Urothelium cell line (cell line): ENCODE results near the gene MRPL51.

Experiments
- DNase-seq: peaks from one replicate; pipeline ENCODE4 v3.0.0; 2011; ENCODE audit warnings: low spot score, mixed read lengths
- FAIRE-seq: peaks from 2 replicates; lab custom pipeline; 2011; peaks lifted over from hg19 to GRCh38; lab: Jason Lieb, UNC

Gene MRPL51

DNA sequence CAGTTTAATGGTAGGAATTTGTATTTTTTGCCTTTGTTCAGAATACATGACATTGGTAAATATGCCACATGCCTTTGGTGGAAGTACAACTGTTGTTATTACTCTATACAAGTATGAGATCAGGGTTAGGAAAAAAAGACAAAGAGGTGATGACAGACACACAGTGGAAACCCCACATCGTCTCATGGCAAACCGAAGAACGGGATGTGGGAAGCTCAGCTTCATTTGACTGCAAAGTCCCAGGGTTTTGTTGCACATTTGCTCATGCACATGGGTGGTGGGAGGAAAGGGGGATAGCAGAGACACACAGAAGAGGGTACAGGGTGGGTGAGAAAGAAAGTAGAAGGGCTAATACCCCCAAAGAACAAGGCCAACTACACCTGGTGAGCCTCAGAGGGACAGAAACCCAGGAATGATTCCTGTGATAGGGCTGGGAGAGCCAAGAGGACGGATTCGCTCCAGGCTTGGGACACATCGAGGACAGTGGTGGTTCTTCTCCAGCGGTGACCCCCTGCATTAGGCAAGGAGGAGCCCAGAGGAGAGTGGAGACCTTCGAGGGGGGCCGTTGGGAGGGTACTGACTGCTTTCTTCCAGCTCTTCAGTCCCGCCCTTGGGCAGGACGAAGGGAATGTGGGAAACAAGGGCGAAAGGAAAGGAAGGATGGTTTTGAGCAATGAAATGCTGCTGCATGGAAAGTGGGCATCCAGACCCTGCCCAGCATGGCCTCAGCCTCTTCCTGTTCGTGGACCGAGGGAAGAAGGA is 30.6 kb downstream of the MRPL51 start:
- FAIRE-seq = no peak

DNA sequence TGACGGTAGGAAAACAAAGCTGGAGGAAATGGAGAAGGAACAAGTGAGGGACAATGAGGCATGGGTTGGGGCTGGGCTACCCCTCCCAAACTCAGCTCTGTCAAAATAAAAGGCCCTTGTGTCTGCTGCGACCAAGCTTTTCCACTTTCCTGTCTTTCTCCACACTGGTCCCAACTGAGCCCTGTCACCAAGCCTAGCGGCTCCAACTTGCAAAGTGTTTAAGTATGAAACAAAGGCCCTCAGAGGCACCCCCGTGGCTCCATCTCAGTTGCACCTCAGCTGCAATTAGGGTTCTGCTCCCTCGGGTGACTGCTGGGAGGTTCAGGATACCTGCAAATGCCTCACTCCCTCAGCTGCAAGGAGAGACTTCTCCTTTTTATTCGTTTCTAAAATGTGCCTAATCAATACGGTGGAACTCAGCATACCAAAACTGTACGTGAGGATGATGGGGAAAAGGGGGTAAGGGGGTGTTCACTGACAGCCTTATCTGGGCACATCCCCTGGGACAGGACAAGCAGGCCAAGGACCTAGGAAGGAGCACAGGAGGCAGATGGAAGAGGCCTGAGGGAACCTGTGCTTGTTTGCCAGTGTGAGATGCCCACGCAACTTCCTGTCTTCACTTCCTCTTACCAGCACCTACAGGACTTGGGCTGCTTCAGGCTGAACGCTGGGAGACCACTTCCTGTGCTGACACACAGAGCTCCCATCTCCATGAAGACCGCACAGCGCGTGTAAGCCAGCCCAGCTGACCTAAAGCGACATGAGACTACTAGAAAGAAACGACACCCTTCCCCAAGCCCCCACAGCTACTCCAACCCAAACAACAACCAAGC is 31.4 kb downstream of the MRPL51 start:
- DNase-seq (no peak), FAIRE-seq (no peak)

More for the DNA sequence above, 30.6 kb downstream of the MRPL51 start:
- DNase-seq = no peak

GRCh38 chr12:6460751-6461371 is 32.2 kb downstream of the MRPL51 start:
- no peak for FAIRE-seq
- DNase-seq = no peak

GRCh38 chr12:6459004-6459337 is 34.1 kb downstream of the MRPL51 start:
- FAIRE-seq (peak; percentile 27), DNase-seq (no peak)

DNA sequence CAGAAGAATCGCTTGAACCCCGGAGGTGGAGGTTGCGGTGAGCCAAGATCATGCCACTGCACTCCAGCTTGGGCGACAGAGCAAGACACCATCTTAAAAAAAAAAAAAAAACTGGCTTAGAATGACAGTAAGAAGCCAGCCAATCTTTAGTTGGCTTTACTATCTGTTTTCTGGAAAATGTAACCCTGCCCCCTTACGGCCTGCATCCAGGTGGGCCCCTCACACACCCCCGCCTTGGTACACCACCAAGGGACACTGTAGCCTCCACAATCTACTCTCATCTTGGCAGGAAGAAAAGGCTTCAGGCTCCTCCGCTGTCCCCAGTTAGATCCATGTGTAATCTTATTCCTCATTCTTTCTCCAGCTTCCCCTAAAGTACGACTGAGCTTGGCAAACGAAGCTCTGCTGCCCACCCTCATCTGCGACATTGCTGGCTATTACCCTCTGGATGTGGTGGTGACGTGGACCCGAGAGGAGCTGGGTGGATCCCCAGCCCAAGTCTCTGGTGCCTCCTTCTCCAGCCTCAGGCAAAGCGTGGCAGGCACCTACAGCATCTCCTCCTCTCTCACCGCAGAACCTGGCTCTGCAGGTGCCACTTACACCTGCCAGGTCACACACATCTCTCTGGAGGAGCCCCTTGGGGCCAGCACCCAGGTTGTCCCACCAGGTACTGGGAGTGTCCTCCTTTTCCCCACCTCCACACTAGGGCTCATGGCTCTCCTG is 34.6 kb downstream of the MRPL51 start:
- FAIRE-seq = no peak
- no peak for DNase-seq

GRCh38 chr12:6457220-6457945 is 35.7 kb downstream of the MRPL51 start:
- FAIRE-seq = no peak
- no peak for DNase-seq

- peak; percentile 77 for FAIRE-seq
- no peak for DNase-seq
Measured at GRCh38 chr12:6452944-6453630, 40.0 kb downstream of the MRPL51 start.

DNA sequence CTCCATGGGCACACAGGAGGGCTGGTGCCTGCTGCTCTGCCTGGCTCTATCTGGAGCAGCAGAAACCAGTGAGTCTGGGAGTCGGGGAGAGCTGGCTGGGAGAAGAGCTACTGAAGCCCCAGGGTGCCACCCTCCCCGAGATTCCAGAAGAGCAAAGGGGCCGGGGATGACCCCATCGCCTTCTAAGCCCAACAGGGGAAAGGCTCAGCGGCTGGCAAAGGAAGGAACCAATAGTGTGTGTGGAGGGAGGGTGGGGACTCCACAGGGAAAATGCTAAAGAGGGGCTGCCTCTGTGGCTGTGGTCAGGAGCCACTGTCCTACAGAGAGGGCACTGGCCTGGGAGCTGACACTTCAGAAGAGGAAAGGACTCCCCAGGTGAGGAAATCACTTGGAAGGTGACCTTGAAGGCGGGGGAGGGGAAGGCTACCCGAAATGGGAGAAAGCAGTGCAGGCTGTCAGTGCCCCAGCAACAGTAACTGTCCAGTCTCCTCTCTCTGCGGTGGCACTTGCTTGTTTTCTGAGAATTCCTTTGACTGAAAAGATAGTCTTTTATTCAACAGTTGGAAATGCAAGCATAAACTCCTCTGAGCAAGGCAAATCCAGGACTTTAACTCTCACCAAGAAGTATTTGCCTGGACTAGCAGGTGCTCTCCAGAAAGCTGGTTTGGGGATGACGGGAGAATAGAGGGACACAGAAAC is 40.7 kb downstream of the MRPL51 start:
- DNase-seq (no peak), FAIRE-seq (peak; percentile 23)

DNA sequence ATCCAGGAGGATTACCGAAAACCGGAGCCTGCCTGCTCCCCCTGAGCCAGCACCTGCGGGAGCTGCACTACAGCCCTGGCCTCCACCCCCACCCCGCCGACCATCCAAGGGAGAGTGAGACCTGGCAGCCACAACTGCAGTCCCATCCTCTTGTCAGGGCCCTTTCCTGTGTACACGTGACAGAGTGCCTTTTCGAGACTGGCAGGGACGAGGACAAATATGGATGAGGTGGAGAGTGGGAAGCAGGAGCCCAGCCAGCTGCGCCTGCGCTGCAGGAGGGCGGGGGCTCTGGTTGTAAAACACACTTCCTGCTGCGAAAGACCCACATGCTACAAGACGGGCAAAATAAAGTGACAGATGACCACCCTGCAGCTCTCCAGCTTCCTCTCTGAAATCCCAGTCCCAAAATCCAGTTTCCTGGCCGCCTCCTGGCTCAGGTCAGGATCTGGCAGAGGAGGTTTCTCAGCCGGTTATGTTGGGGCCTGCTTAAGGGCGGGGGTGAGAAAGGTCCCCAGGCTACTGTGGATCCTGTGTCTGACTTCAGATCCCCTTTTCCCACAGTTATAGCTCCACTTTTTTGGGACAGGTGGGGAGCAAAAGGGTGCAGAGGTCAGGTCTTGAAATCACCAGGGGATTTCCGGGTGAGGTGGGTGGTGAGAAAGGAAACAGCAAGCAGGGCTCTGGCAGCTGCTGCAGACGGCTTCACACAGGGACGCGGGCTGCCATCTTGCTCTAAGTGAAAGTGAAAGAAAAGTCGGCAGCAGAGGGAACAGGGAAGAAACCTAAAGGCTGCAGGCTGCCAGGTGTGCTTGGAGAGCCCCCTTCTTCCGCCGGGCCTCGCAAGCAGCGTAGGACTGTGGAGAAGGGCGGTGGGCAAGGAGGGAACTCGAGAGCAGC is 41.5 kb downstream of the MRPL51 start, which contains the start of gene TAPBPL:
Gene TAPBPL (plus strand): TSS at position 695 of the 897 bp plus-strand sequence. CDS start 207 bp downstream, outside the sequence.
- FAIRE-seq (peak; percentile 95), DNase-seq (peak; percentile 89)

DNA sequence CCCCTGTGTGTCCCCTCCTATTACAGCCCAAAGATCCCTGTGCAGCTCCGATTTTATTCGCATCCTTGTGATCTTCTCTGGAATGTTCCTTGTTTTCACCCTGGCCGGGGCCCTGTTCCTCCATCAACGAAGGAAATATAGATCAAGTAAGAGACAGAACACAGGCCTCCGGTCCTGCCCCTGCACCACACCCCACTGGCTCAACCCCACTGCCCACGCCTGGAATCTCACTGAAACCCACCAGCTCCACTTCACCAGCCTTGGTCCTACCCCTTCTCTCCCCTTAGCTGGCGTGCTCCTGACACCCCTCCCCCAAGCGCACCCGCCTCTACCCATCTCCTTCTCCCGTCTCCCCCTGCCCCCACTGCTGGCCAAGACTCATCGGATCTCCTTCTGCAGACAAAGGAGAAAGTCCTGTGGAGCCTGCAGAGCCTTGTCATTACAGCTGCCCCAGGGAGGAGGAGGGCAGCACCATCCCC is 42.2 kb downstream of the MRPL51 start:
- DNase-seq = no peak
- no peak for FAIRE-seq

DNA sequence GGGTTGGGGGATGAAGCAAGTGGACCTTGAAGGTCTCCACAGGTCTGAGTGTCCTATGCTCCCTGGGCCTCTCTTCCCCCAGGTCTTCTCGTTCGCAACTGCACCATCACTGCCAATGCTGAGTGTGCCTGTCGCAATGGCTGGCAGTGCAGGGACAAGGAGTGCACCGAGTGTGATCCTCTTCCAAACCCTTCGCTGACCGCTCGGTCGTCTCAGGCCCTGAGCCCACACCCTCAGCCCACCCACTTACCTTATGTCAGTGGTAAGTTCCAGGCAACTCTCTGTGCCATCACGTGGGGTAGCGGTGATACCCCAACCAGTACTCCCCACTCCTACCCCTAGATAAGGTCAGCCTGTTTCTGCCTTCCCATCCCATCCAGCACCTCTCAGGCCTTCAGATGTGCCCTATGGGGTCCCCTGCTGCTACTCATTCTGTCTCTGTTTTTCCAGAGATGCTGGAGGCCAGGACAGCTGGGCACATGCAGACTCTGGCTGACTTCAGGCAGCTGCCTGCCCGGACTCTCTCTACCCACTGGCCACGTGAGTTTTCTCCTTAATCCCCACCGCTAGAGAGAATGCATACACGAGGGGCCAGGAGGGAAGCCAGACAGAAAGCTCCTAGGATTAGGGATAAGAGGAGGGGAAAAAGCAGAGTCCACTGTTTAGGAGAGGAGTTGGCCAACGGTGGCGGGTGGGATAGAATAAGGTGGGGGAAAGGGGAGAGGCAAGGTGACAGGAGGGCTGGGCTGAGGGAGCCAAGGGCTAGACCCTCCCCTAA is 42.8 kb downstream of the MRPL51 start:
- DNase-seq (no peak), FAIRE-seq (peak; percentile 79)

DNA sequence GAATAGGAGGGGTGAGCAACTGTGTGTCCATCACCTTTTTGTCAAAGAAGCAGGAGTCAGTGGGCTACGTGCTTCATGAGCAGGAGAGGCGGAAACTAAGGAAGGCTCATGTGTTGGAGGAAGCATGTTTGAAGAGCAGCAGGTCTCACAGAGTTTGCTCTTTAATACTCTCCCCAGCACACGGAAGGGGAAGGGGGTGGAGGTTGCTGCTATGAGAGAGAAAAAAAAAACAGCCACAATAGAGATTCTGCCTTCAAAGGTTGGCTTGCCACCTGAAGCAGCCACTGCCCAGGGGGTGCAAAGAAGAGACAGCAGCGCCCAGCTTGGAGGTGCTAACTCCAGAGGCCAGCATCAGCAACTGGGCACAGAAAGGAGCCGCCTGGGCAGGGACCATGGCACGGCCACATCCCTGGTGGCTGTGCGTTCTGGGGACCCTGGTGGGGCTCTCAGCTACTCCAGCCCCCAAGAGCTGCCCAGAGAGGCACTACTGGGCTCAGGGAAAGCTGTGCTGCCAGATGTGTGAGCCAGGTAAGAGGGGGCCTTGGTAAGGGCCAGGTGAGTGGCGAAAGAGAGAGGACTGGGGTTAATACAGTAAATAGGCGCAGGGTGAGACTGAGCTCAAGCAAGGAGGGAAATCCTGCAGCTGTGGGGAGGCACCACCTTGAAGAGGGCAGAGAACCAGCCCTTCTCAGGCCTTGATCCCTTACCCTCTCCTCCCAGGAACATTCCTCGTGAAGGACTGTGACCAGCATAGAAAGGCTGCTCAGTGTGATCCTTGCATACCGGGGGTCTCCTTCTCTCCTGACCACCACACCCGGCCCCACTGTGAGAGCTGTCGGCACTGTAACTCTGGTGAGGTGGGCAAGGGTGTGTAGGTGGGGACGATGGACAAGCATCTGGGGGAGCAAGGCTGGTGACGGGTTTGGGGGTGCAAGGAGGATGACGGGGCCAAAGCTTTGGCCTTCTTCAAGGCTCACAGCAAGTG is 48.1 kb downstream of the MRPL51 start, which contains the start of gene CD27:
Gene CD27 (plus strand): TSS at position 252 of the 985 bp plus-strand sequence. CDS start 141 bp downstream, at position 393.
- DNase-seq = no peak
- no peak for FAIRE-seq

- peak; percentile 52 for FAIRE-seq
- no peak for DNase-seq
Measured at GRCh38 chr12:6444031-6444430, 49.0 kb downstream of the MRPL51 start.

DNA sequence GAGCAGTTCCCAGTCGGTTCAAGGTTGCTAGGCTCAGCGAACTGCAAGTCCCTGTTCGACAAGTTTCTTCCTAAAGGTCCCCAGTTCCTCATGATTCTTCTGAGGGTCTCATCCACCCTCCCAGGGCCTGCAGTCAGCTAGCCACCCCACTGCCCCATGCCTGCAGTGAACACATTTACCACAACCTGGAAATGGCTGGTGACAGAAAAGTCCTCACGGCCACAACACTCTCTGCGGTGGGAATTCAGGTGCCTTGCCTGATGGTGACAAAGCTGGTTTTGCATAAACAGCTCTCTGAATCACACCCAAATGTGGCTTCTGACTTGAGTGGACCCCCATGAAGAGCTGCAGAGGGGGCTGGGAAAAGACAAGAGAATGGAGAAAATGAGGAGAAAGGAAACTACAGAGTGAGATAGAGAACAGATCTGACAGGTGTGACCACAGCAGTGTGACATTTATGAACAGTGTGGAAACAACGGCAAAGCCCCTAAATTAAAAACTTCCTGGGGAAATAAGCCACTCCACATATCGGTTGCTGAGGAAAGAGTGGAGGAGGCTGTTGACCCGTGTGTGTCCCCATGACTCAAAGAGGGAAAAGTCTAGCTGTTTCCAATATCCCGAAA is 49.6 kb downstream of the MRPL51 start:
- FAIRE-seq = no peak
- DNase-seq = no peak

DNA sequence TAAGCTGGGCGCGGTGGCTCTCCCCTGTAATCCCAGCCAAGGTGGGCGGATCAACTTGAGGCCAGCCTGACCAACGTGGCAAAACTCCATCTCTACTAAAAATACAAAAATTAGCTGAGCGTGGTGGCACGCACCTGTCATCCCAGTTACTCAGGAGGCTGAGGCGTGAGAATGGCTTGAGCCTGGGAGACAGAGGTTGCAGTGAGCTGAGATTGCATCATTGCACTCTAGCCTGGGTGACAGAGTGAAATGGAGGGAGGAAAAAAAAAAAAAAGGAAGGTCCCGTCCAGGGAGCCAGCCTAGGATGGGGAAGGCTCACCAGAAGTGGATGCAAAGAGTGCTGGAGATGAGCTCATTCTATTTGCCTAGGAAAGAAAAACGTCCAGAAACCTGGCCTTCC is 50.2 kb downstream of the MRPL51 start:
- FAIRE-seq (no peak), DNase-seq (no peak)
